Mesothelial cell of epicardium (in vitro differentiated cells): ENCODE measurements around the gene COL10A1. TPM values are rescaled to one million over a fixed set of nuclear protein-coding genes. Genes with fewer than 3 reads are reported as not detected.

Experiments used
- DNase-seq, 2 experiments: peaks; one replicate each; pipeline ENCODE4 v3.0.0; 2021; ENCODE audit warnings: low spot score in 2 of 2; ENCODE audit not compliant: unreplicated experiment in 2 of 2
- H3K27ac Mint-ChIP-seq: 2 replicates; pipeline ENCODE4 v1.8.0; 2021; ENCODE audit warnings: mixed read lengths
- H3K27me3 Mint-ChIP-seq: 2 replicates; pipeline ENCODE4 v1.8.0; 2021; ENCODE audit warnings: low read depth, mixed read lengths
- H3K36me3 Mint-ChIP-seq: 2 replicates; pipeline ENCODE4 v1.8.0; 2021; ENCODE audit warnings: mixed read lengths
- H3K4me1 Mint-ChIP-seq: 2 replicates; pipeline ENCODE4 v1.8.0; 2021; ENCODE audit warnings: mixed read lengths
- H3K4me3 Mint-ChIP-seq: 2 replicates; pipeline ENCODE4 v1.8.0; 2021; ENCODE audit warnings: mild to moderate bottlenecking, moderate library complexity, mixed read lengths
- H3K9me3 Mint-ChIP-seq: 2 replicates; pipeline ENCODE4 v1.8.0; 2021; ENCODE audit warnings: mixed read lengths
- CTCF ChIP-seq: fragments of 200-600 bp; sonication (generic); IDR thresholded peaks from one replicate; pipeline ENCODE4 v1.5.0; 2021; ENCODE audit warnings: antibody characterized with exemption; ENCODE audit not compliant: unreplicated experiment
- total RNA-seq: library from RNA; stranded (reverse); gene quantifications from 3 replicates; pipeline ENCODE4 v1.2.1, GENCODE V29; 2021

COL10A1 gene
- not detected in 3 replicates for total RNA-seq

- H3K36me3 Mint-ChIP-seq = peaks cover 4% of the 10 kb centered on the region
- no peaks in the 10 kb centered on the region for H3K9me3 Mint-ChIP-seq
- TF ChIP-seq CTCF = no peak
- no peaks in the 10 kb centered on the region for H3K4me1 Mint-ChIP-seq
- no peak within 1 kb of the TSS for H3K27ac Mint-ChIP-seq
- H3K27me3 Mint-ChIP-seq = no peaks in the 10 kb centered on the region
- H3K4me3 Mint-ChIP-seq = no peak within 1 kb of the TSS
- no peak for DNase-seq
Measured at GRCh38 chr6:116126032-116126431, at the start of gene COL10A1. TSS of gene COL10A1 (minus strand) at chr6:116126132. CDS start at chr6:116125492, 640 bp downstream.

- H3K36me3 Mint-ChIP-seq = peaks cover 18% of the 10 kb centered on the region
Measured at GRCh38 chr6:116175344-116175743, 49.4 kb upstream of the COL10A1 start.

GRCh38 chr6:116173928-116174327, 48.0 kb upstream of the COL10A1 start:
- no peak overlapping the region for H3K4me3 Mint-ChIP-seq

More at GRCh38 chr6:116175344-116175743, 49.4 kb upstream of the COL10A1 start:
- Mint-ChIP-seq H3K9me3 (peaks cover 23% of the 10 kb centered on the region), H3K27ac (no peak overlapping the region), H3K4me3 (no peak overlapping the region), H3K27me3 (no peaks in the 10 kb centered on the region), H3K4me1 (no peaks in the 10 kb centered on the region)
- no peak for DNase-seq
- no peak for TF ChIP-seq CTCF

GRCh38 chr6:116170358-116171057, 44.6 kb upstream of the COL10A1 start:
- no peaks in the 10 kb centered on the region for H3K4me1 Mint-ChIP-seq
- H3K9me3 Mint-ChIP-seq = peaks cover 42% of the 10 kb centered on the region
- no peak overlapping the region for H3K4me3 Mint-ChIP-seq
- no peak for TF ChIP-seq CTCF
- peaks cover 29% of the 10 kb centered on the region for H3K36me3 Mint-ChIP-seq
- DNase-seq = no peak
- no peaks in the 10 kb centered on the region for H3K27me3 Mint-ChIP-seq
- H3K27ac Mint-ChIP-seq = no peak overlapping the region

More at GRCh38 chr6:116173928-116174327, 48.0 kb upstream of the COL10A1 start:
- Mint-ChIP-seq H3K27ac (no peak overlapping the region), H3K9me3 (peaks cover 31% of the 10 kb centered on the region), H3K36me3 (peaks cover 20% of the 10 kb centered on the region), H3K4me1 (no peaks in the 10 kb centered on the region), H3K27me3 (no peaks in the 10 kb centered on the region)
- TF ChIP-seq CTCF = no peak
- no peak for DNase-seq

GRCh38 chr6:116169880-116170279, 43.9 kb upstream of the COL10A1 start:
- H3K4me3 Mint-ChIP-seq = no peak overlapping the region
- no peaks in the 10 kb centered on the region for H3K4me1 Mint-ChIP-seq
- peaks cover 29% of the 10 kb centered on the region for H3K36me3 Mint-ChIP-seq
- H3K9me3 Mint-ChIP-seq = peaks cover 43% of the 10 kb centered on the region
- no peak overlapping the region for H3K27ac Mint-ChIP-seq
- no peaks in the 10 kb centered on the region for H3K27me3 Mint-ChIP-seq
- no peak for TF ChIP-seq CTCF
- DNase-seq = no peak
